CD14-positive monocyte (primary cell): ENCODE measurements around the gene BLOC1S1. TPM values are rescaled to one million over a fixed set of nuclear protein-coding genes. Genes with fewer than 3 reads are reported as not detected.

ENCODE experiments used
- DNase-seq, 3 donors: peaks; one replicate each; pipeline ENCODE4 v3.0.0-alpha.2; 2011 to 2022
- H2AFZ ChIP-seq: 2 replicates; pipeline ENCODE4 v1.6.0; 2012; ENCODE audit warnings: mild to moderate bottlenecking, low read depth, low read length, inconsistent platforms; ENCODE audit not compliant: insufficient read depth, poor library complexity, severe bottlenecking
- H3K27ac ChIP-seq, 2 donors: 1 replicate in 1 of 2; 2 replicates in 1 of 2; pipeline ENCODE4 v1.5.1; 2012 to 2013; ENCODE audit warnings: low read length in 2 of 2, control low read depth in 1 of 2, inconsistent platforms in 1 of 2, low read depth in 1 of 2, mild to moderate bottlenecking in 1 of 2
- H3K27me3 ChIP-seq, 2 donors: one replicate each; pipeline versions ENCODE4 v1.6.0 to v1.6.1; 2011 to 2013; ENCODE audit warnings: low read length in 2 of 2; ENCODE audit not compliant: control insufficient read depth in 2 of 2, insufficient read depth in 2 of 2
- H3K36me3 ChIP-seq, 2 donors: replicated peaks in 1 of 2; 1 replicate in 1 of 2; 2 replicates in 1 of 2; pipeline versions ENCODE4 v1.5.1 to v1.6.1; 2012 to 2013; ENCODE audit warnings: low read length in 2 of 2, control low read depth in 1 of 2, inconsistent platforms in 1 of 2, mild to moderate bottlenecking in 1 of 2; ENCODE audit not compliant: insufficient read depth in 2 of 2, control insufficient read depth in 1 of 2
- H3K4me1 ChIP-seq, 2 donors: 1 replicate in 1 of 2; 2 replicates in 1 of 2; pipeline versions ENCODE4 v1.5.1 to v1.6.1; 2012 to 2013; ENCODE audit warnings: low read length in 2 of 2, control low read depth in 1 of 2, inconsistent platforms in 1 of 2, mild to moderate bottlenecking in 1 of 2, moderate library complexity in 1 of 2; ENCODE audit not compliant: insufficient read depth in 2 of 2, control insufficient read depth in 1 of 2
- H3K4me2 ChIP-seq: replicated peaks from 2 replicates; pipeline ENCODE3; 2012; ENCODE audit warnings: low read length, moderate library complexity, mild to moderate bottlenecking; ENCODE audit not compliant: poor library complexity, severe bottlenecking; ENCODE audit errors: extremely low read depth
- H3K4me3 ChIP-seq, 3 experiments: fragments of 200-600 bp in 1 of 3; sonication (generic) in 1 of 3; replicated peaks in 1 of 3; 1 replicate in 2 of 3; 2 replicates in 1 of 3; pipeline ENCODE4 v1.5.1; 2011 to 2013; ENCODE audit warnings: low read length in 3 of 3, mild to moderate bottlenecking in 3 of 3, control low read depth in 2 of 3, low read depth in 2 of 3, inconsistent platforms in 1 of 3, moderate library complexity in 1 of 3
- H3K79me2 ChIP-seq: 2 replicates; pipeline ENCODE4 v1.6.0; 2012; ENCODE audit warnings: mild to moderate bottlenecking, control low read depth, inconsistent platforms, low read length, moderate library complexity; ENCODE audit not compliant: insufficient read depth
- H3K9ac ChIP-seq: 2 replicates; pipeline ENCODE4 v1.6.0; 2017; ENCODE audit warnings: low read length, mild to moderate bottlenecking; ENCODE audit not compliant: insufficient read depth, poor library complexity, severe bottlenecking
- H3K9me3 ChIP-seq, 2 donors: replicated peaks in 1 of 2; 1 replicate in 1 of 2; 2 replicates in 1 of 2; pipeline versions ENCODE4 v1.5.1 to v1.6.1; 2012 to 2013; ENCODE audit warnings: low read length in 2 of 2, control low read depth in 1 of 2; ENCODE audit not compliant: control insufficient read depth in 1 of 2, insufficient read depth in 1 of 2
- H4K20me1 ChIP-seq: 2 replicates; pipeline ENCODE4 v1.6.0; 2012; ENCODE audit warnings: mild to moderate bottlenecking, low read length, control low read depth, moderate library complexity; ENCODE audit not compliant: insufficient read depth
- H3K27ac Mint-ChIP-seq, 7 donors: one replicate each; pipeline ENCODE4 v1.8.0; 2020; ENCODE audit warnings: mild to moderate bottlenecking in 7 of 7, mixed read lengths in 7 of 7, moderate library complexity in 6 of 7, inconsistent platforms in 2 of 7
- H3K27me3 Mint-ChIP-seq, 3 donors: one replicate each; pipeline ENCODE4 v1.8.0; 2021 to 2022; ENCODE audit warnings: low read depth in 3 of 3, mild to moderate bottlenecking in 3 of 3, mixed read lengths in 3 of 3, moderate library complexity in 3 of 3, inconsistent platforms in 1 of 3
- H3K36me3 Mint-ChIP-seq, 2 donors: one replicate each; pipeline ENCODE4 v1.8.0; 2020; ENCODE audit warnings: mixed read lengths in 2 of 2, inconsistent platforms in 1 of 2, mild to moderate bottlenecking in 1 of 2
- H3K4me1 Mint-ChIP-seq: one replicate; pipeline ENCODE4 v1.8.0; 2020; ENCODE audit warnings: mild to moderate bottlenecking, mixed read lengths
- H3K4me3 Mint-ChIP-seq, 2 donors: one replicate each; pipeline ENCODE4 v1.8.0; 2020; ENCODE audit warnings: mild to moderate bottlenecking in 2 of 2, mixed read lengths in 2 of 2, moderate library complexity in 1 of 2
- H3K9me3 Mint-ChIP-seq, 7 donors: one replicate each; pipeline ENCODE4 v1.8.0; 2020 to 2022; ENCODE audit warnings: mixed read lengths in 7 of 7, mild to moderate bottlenecking in 6 of 7, moderate library complexity in 6 of 7, inconsistent platforms in 2 of 7
- CTCF ChIP-seq: fragments of 200-600 bp; IDR thresholded peaks from one replicate; pipeline ENCODE4 v1.8.0; 2022; ENCODE audit warnings: antibody characterized with exemption, mild to moderate bottlenecking
- WGBS: methylation state at CpG from one replicate; pipeline ENCODE4 v1.1.5; 2013; ENCODE audit warnings: missing lambda C conversion rate; ENCODE audit not compliant: insufficient coverage; 5-methylcytosine and 5-hydroxymethylcytosine counted together
- intact Hi-C, 2 donors: fragments of 100-400 bp; cut with micrococcal nuclease; formaldehyde crosslinking; loops; one replicate each; pipeline versions ENCODE4 v1.15.0 to v1.15.1; 2023
- polyA plus RNA-seq, 3 donors: library from polyadenylated mRNA; depleted of rRNA in 1 of 3; unstranded in 2 of 3; stranded (reverse) in 1 of 3; fragments of 300-500 nt in 2 of 3; fragments of >200 nt in 1 of 3; fragmentation: Illumina TruSeq in 2 of 3; gene quantifications; 1 replicate in 2 of 3; 2 replicates in 1 of 3; pipeline ENCODE4 v1.2.3, GENCODE V29; 2012 to 2021

Gene BLOC1S1
- polyA plus RNA-seq, 3 donors, result 222 to 358 (median 223) TPM

GRCh38 chr12:55708695-55709233 is 7.1 kb upstream of the BLOC1S1 start:
- H2AFZ ChIP-seq, result no peak overlapping the region
- peaks cover 36% of the 10 kb centered on the region for H3K4me1 Mint-ChIP-seq
- no peaks in the 10 kb centered on the region for H3K79me2 ChIP-seq
- H3K36me3 Mint-ChIP-seq, result peaks cover 3 to 8% of the 10 kb centered on the region in 2 donors
- peaks cover 18 to 61% of the 10 kb centered on the region in 2 donors for H3K27me3 ChIP-seq
- no peaks in the 10 kb centered on the region for H3K36me3 ChIP-seq
- intact Hi-C loops, result loop anchor here in 1 of 2 donors (5.0 kb wide), 1 partner anchor 46 kb away; no protein-coding TSS in a partner anchor
- H3K27ac ChIP-seq, result no peak overlapping the region
- H3K9ac ChIP-seq, result no peak overlapping the region
- peak overlapping the region; percentile 77 to 86 for H3K4me3 Mint-ChIP-seq
- no CpG with 5 or more reads among the region's 3 CpGs for WGBS
- H3K27me3 Mint-ChIP-seq, result peaks cover 49 to 77% (median 72%) of the 10 kb centered on the region in 3 donors
- peak in 2 of 3 donors; percentile 54 to 64 for DNase-seq
- H3K4me3 ChIP-seq, result peak overlapping the region in 1 of 3 experiments; percentile 68
- H3K9me3 ChIP-seq, result no peaks in the 10 kb centered on the region
- H3K4me2 ChIP-seq, result peak overlapping the region; percentile 76
- peak overlapping the region in 1 of 7 donors; percentile 43 for H3K27ac Mint-ChIP-seq
- TF ChIP-seq CTCF, result no peak
- H3K4me1 ChIP-seq, result peaks cover 26 to 30% of the 10 kb centered on the region in 2 donors
- no peaks in the 10 kb centered on the region for H4K20me1 ChIP-seq
- peaks cover 0 to 11% (median 2%) of the 10 kb centered on the region in 7 donors for H3K9me3 Mint-ChIP-seq

GRCh38 chr12:55711786-55712553 is 3.9 kb upstream of the BLOC1S1 start:
- TF ChIP-seq CTCF, result no peak
- no peak overlapping the region for H3K4me3 ChIP-seq
- H3K36me3 ChIP-seq, result no peaks in the 10 kb centered on the region
- peaks cover 39 to 59% (median 50%) of the 10 kb centered on the region in 3 donors for H3K27me3 Mint-ChIP-seq
- H3K79me2 ChIP-seq, result peaks cover 2% of the 10 kb centered on the region
- 100% methylated on average over 1 of the region's 4 CpGs for WGBS
- peak overlapping the region in 1 of 2 donors; percentile 67 for H3K4me3 Mint-ChIP-seq
- peaks cover 40% of the 10 kb centered on the region for H3K4me1 Mint-ChIP-seq
- H3K27ac ChIP-seq, result no peak overlapping the region
- peaks cover 0 to 8% (median 0%) of the 10 kb centered on the region in 7 donors for H3K9me3 Mint-ChIP-seq
- no peak overlapping the region for H3K9ac ChIP-seq
- peaks cover 36 to 46% of the 10 kb centered on the region in 2 donors for H3K4me1 ChIP-seq
- H3K4me2 ChIP-seq, result no peak overlapping the region
- H3K36me3 Mint-ChIP-seq, result peaks cover 3 to 6% of the 10 kb centered on the region in 2 donors
- no peak overlapping the region for H3K27ac Mint-ChIP-seq
- H2AFZ ChIP-seq, result no peak overlapping the region
- H4K20me1 ChIP-seq, result peaks cover 5% of the 10 kb centered on the region
- intact Hi-C loops, result no loop called here
- H3K27me3 ChIP-seq, result peaks cover 14 to 49% of the 10 kb centered on the region in 2 donors
- H3K9me3 ChIP-seq, result no peaks in the 10 kb centered on the region
- DNase-seq, result no peak
